Memory B cell (primary cell): ENCODE measurements around the gene KANSL1.
A peak's percentile ranks its signal among the peaks of the same experiment; 100 is the strongest.
"Not testable (repeated sequence)": the region's sequence is repeated elsewhere in the genome, so short reads cannot be mapped to it uniquely, and the experiment has no call there.

Experiments used
- ATAC-seq: fragments of 150-1000 bp; cut with Tn5 transposase; 2 replicates; pipeline ENCODE4 v1.10.0; 2021; ENCODE audit warnings: low read depth, mild to moderate bottlenecking, moderate library complexity
- DNase-seq, 2 donors: peaks; one replicate each; pipeline ENCODE4 v3.0.0; 2022; ENCODE audit warnings: low spot score in 2 of 2
- H3K27ac Mint-ChIP-seq: one replicate; pipeline ENCODE4 v1.8.0; 2022; ENCODE audit warnings: mild to moderate bottlenecking, moderate library complexity, mixed read lengths
- H3K27me3 Mint-ChIP-seq: one replicate; pipeline ENCODE4 v1.8.0; 2022; ENCODE audit warnings: mixed read lengths
- H3K36me3 Mint-ChIP-seq: one replicate; pipeline ENCODE4 v1.8.0; 2022; ENCODE audit warnings: mild to moderate bottlenecking, mixed read lengths
- H3K4me1 Mint-ChIP-seq: one replicate; pipeline ENCODE4 v1.8.0; 2022; ENCODE audit warnings: mixed read lengths
- H3K4me3 Mint-ChIP-seq: one replicate; pipeline ENCODE4 v1.8.0; 2022; ENCODE audit warnings: mild to moderate bottlenecking, moderate library complexity, mixed read lengths
- H3K9me3 Mint-ChIP-seq: one replicate; pipeline ENCODE4 v1.8.0; 2022; ENCODE audit warnings: mixed read lengths

Gene KANSL1, protein sequence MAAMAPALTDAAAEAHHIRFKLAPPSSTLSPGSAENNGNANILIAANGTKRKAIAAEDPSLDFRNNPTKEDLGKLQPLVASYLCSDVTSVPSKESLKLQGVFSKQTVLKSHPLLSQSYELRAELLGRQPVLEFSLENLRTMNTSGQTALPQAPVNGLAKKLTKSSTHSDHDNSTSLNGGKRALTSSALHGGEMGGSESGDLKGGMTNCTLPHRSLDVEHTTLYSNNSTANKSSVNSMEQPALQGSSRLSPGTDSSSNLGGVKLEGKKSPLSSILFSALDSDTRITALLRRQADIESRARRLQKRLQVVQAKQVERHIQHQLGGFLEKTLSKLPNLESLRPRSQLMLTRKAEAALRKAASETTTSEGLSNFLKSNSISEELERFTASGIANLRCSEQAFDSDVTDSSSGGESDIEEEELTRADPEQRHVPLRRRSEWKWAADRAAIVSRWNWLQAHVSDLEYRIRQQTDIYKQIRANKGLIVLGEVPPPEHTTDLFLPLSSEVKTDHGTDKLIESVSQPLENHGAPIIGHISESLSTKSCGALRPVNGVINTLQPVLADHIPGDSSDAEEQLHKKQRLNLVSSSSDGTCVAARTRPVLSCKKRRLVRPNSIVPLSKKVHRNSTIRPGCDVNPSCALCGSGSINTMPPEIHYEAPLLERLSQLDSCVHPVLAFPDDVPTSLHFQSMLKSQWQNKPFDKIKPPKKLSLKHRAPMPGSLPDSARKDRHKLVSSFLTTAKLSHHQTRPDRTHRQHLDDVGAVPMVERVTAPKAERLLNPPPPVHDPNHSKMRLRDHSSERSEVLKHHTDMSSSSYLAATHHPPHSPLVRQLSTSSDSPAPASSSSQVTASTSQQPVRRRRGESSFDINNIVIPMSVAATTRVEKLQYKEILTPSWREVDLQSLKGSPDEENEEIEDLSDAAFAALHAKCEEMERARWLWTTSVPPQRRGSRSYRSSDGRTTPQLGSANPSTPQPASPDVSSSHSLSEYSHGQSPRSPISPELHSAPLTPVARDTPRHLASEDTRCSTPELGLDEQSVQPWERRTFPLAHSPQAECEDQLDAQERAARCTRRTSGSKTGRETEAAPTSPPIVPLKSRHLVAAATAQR (N-terminal part only)

DNA sequence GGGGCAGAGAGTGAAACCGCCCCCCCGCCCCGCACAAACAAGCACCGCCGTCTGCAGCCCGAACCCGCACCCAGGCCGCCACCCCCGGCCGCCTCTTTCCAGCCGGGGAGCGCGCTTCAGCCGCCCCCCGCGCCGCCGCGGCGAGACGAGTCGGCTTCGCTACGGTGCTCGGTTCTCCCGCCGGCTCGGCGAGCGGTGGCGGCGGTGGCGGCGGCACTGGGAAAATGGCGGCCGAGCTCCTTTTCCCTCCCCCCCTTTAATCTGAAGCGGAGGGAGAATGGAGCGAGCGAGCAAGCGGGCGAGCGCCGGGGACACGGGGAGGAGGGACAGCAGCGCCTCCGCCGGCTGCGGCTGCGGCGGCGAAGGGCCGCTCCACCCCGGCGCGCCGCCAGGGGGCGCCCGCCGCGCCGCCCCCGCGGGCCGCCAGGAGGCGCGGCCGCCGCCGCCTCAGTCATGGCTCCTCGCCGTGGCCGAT lies at the start of gene KANSL1:
Gene KANSL1, minus strand, starts transcription at position 279 of the 475 bp plus-strand sequence. CDS start 21,286 bp downstream, outside the sequence.
- Mint-ChIP-seq H3K9me3 (no peaks in the 10 kb centered on the region), H3K36me3 (peaks cover 5% of the 10 kb centered on the region), H3K4me3 (peak within 1 kb of the TSS; percentile 97), H3K27ac (peak within 1 kb of the TSS; percentile 92), H3K27me3 (no peaks in the 10 kb centered on the region), H3K4me1 (peaks cover 27% of the 10 kb centered on the region)
- ATAC-seq (peak; percentile 67), DNase-seq (peak in 1 of 2 donors; percentile 80)

DNA sequence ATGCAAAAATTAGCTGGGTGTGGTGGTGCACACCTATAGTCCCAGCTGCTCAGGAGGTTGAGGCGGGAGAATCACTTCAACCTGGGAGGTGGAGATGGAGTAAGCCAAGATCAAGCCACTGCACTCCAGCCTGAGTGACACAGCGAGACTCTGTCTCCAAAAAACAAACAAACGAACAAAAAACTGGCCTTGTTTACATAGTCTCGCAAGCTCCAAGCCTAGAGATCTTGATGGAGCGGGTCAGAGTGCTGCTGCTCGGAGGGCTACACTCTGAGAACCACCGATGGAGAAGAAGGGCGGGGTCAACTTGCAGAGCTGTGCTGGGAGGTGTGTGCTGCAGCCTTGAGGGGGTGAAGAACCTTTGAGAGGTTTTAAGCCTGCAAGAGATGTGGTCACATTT lies 38.1 kb upstream of the KANSL1 start:
- not testable (repeated sequence) for ATAC-seq, H3K4me3 Mint-ChIP-seq, H3K9me3 Mint-ChIP-seq, H3K27me3 Mint-ChIP-seq, H3K27ac Mint-ChIP-seq, H3K4me1 Mint-ChIP-seq, DNase-seq, H3K36me3 Mint-ChIP-seq

DNA sequence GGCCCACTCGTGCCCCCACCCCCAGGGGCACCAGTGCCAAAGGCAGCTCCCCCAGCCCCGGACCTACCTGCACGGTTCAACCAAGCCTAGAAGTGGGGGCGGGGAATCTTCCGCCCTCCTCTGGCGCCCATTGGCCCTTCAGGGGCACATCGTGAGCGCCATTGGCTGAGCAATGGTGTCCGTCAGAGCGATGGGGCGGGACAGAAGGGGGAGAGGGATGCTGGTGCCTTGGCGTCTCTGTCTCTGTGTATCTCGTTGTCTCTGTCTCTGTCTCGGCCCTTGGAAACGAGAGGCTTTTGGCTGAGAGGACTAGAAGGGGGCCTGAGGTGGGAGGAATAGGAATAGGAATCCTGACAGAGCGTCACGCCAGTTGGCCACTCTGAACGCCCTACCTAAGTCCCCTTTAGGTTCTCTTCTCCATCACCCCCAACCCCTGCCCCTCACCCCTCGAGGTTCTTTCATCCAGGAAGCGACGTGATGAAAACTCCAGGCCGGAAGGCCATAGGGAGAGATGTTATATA lies 32.1 kb upstream of the KANSL1 start:
- not testable (repeated sequence) for H3K4me1 Mint-ChIP-seq, H3K27me3 Mint-ChIP-seq, H3K9me3 Mint-ChIP-seq, H3K36me3 Mint-ChIP-seq
- DNase-seq: peak; percentile 85 to 96
- peak overlapping the region; percentile 79 for H3K27ac Mint-ChIP-seq
- peak; percentile 100 for ATAC-seq
- peak overlapping the region; percentile 91 for H3K4me3 Mint-ChIP-seq

DNA sequence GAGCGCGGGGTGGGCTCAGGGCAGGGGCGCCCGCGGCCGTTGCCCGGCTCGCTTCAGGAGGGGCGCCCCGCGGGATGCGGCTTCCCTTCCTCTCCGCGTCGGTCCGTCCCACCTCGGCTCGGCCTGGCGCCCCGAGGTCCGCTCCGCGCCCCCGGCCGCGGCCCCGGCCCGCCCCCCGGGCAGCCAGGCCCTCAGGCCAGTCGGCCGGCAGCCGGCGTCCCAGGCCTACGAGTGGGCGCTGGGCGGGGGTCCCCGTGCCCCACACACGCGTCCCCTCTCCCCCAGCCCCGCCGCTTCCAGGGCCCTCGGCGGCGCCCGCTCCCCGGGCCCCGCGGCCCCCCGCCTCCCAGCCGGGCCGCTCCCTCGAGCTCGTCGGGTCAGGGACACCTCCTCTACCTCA lies 31.6 kb upstream of the KANSL1 start:
- not testable (repeated sequence) for H3K27me3 Mint-ChIP-seq, DNase-seq, H3K4me1 Mint-ChIP-seq, H3K9me3 Mint-ChIP-seq, H3K36me3 Mint-ChIP-seq
- peak; percentile 32 for ATAC-seq
- H3K4me3 Mint-ChIP-seq: peak overlapping the region; percentile 91
- H3K27ac Mint-ChIP-seq: peak overlapping the region; percentile 79

DNA sequence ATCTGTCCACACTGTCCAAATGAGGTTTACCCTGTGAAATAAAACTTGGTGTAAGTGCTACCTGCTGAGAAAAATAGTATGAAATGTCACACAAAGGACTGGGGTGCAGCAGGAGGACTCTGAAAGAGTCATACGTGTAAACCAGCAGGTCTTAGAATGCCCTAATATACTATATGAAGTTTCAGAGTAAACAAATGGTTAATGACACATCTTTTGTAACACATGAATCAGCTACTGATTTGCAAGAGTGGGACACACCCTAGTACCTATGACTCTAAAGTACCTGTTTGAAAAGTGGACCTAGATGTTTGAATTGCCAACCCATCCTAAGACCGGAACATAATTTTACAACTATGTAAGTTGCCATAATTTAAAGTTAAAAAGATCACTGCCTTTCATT lies 29.8 kb upstream of the KANSL1 start:
- not testable (repeated sequence) for ATAC-seq, DNase-seq, H3K27me3 Mint-ChIP-seq, H3K4me3 Mint-ChIP-seq, H3K4me1 Mint-ChIP-seq, H3K9me3 Mint-ChIP-seq, H3K27ac Mint-ChIP-seq, H3K36me3 Mint-ChIP-seq

DNA sequence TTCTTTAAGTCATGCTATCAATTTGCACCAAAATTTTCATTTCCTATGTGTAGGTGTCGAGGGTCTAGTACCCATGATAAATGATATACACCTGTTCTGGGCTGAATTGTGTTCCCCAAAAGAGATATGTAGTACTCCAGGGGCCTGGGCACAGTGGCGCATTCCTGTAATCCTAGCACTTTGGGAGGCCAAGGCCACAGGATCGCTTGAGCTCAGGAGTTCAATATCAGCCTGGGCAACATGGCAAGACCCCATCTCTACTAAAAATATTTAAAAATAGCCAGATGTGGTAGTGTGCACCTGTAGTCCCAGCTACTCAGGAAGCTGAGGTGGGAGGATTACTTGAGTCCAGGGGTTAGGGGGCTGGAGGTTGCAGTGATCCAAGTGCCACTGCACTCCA lies 23.5 kb upstream of the KANSL1 start:
- Mint-ChIP-seq H3K4me1 (peaks cover 12% of the 10 kb centered on the region), H3K4me3 (no peak overlapping the region), H3K36me3 (peaks cover 9% of the 10 kb centered on the region), H3K27me3 (no peaks in the 10 kb centered on the region), H3K27ac (no peak overlapping the region), H3K9me3 (no peaks in the 10 kb centered on the region)
- no peak for DNase-seq
- no peak for ATAC-seq

DNA sequence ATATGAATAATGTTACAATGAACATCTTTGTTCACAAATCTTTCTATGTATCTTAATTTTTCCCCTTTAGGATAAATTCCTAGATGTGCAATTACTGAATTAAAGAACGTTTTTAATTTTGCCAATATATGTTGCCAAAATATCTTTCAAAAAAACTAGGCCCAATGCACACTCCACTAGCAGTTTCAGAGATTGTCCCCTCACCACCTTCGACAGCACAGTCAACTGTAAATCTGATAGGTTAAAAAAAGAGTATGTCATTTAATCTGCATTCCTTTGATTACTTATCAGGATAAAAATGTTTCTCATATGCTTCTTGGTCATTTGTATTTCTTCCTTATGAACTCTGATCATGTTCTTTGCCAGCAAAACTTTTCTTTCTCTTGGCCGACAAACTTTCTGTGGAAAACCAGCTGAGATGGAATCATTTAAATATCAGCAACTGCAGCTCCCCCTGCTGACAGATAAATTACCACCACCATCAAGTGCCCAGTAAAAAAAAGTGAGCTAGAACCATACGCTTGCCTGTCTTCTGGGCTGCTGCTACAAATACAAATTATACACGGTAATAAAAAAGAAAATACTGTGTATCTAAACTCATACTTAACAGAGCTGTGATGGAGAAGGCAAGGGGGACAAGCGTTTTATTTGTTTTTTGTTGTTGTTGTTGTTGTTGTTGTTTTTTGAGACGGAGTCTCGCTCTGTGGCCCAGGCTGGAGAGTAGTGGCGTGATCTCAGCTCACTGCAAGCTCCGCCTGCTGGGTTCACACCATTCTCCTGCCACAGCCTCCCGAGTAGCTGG lies 19.6 kb upstream of the KANSL1 start:
- Mint-ChIP-seq H3K27me3 (no peaks in the 10 kb centered on the region), H3K9me3 (no peaks in the 10 kb centered on the region), H3K4me3 (no peak overlapping the region), H3K36me3 (peaks cover 10% of the 10 kb centered on the region), H3K27ac (no peak overlapping the region), H3K4me1 (peaks cover 15% of the 10 kb centered on the region)
- ATAC-seq (peak; percentile 78), DNase-seq (peak; percentile 52 to 56)

DNA sequence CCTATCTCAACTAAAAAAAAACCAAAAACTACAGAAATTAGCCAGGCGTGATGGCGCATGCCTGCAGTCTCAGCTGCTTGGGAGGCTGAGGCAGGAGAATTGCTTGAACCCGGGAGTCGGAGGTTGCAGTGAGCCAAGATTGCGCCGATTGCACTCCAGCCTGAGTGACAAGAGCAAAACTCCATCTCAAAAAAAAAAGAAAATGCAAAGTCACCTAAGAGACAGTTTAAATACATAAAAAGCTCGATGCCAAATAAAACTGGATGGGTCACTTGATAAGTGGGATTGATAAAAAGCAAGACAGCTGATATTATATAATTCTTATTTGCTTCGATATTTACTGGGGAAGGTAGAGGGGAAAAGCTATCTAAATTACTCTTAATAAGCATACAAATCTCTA lies 15.8 kb upstream of the KANSL1 start:
- Mint-ChIP-seq H3K4me3 (no peak overlapping the region), H3K9me3 (no peaks in the 10 kb centered on the region), H3K36me3 (peaks cover 1% of the 10 kb centered on the region), H3K4me1 (peaks cover 8% of the 10 kb centered on the region), H3K27ac (no peak overlapping the region), H3K27me3 (no peaks in the 10 kb centered on the region)
- DNase-seq (no peak), ATAC-seq (no peak)

DNA sequence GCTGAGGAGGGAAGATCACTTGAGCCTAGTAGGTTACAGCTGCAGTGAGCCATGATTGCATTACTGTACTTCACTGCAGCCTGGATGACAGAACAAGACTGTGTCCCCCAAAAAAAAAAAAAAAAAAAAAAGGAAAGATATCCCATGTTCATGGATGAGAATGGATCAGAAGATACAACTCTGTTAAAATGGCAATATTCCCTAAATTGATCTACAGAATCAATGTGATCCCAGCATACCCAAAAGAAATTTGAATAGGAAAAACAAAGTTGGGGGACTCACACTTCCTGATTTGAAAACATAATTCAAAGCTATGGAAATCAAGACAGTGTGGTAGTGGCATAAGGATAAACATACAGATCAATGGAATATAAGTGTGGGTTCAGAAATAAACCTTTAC lies 12.7 kb upstream of the KANSL1 start:
- ATAC-seq (no peak), DNase-seq (no peak)
- no peaks in the 10 kb centered on the region for H3K9me3 Mint-ChIP-seq
- H3K27ac Mint-ChIP-seq: no peak overlapping the region
- no peak overlapping the region for H3K4me3 Mint-ChIP-seq
- H3K4me1 Mint-ChIP-seq: peaks cover 3% of the 10 kb centered on the region
- no peaks in the 10 kb centered on the region for H3K27me3 Mint-ChIP-seq
- peaks cover 1% of the 10 kb centered on the region for H3K36me3 Mint-ChIP-seq

DNA sequence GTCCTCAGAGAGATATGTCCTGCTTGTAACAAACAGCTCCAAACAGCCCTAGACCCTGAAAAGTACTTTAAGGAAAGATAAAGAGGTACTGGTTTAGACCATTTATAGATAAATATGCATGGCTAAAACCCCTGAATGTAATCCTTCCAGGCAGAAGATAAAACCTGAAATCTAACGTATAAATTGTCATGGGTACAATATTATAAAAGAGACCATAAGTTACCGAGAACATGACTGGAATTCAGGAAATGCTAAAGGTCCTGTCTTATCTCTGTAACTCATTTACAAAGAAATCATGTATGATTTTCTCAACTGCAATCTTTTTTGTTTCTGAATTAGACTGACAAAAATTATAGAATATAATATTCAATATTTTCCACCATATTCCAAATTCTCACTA lies 9.2 kb upstream of the KANSL1 start:
- no peak overlapping the region for H3K4me3 Mint-ChIP-seq
- H3K4me1 Mint-ChIP-seq: peaks cover 2% of the 10 kb centered on the region
- no peaks in the 10 kb centered on the region for H3K9me3 Mint-ChIP-seq
- H3K27ac Mint-ChIP-seq: no peak overlapping the region
- H3K36me3 Mint-ChIP-seq: peaks cover 3% of the 10 kb centered on the region
- ATAC-seq (no peak), DNase-seq (no peak)
- H3K27me3 Mint-ChIP-seq: no peaks in the 10 kb centered on the region

DNA sequence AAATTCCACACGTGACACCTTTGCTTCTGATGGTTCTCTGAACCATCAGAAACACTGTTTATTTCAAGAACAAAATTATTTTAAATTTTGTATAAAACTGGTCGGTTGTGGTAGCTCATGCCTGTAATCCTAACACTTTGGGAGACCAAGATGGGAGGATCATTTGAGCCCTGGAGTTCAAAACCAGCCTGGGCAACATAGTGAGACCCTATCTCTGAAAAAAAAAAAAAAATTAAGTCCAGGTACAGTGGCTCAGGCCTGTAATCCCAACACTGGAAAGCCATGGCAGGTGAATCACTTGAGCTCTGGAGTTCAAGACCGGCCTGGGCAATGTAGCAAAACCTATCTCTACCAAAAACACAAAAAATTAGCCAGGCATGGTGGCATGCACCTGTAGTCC lies 8.3 kb upstream of the KANSL1 start:
- no peaks in the 10 kb centered on the region for H3K27me3 Mint-ChIP-seq
- no peak overlapping the region for H3K4me3 Mint-ChIP-seq
- H3K9me3 Mint-ChIP-seq: no peaks in the 10 kb centered on the region
- peaks cover 5% of the 10 kb centered on the region for H3K4me1 Mint-ChIP-seq
- H3K36me3 Mint-ChIP-seq: peaks cover 6% of the 10 kb centered on the region
- ATAC-seq (no peak), DNase-seq (no peak)
- no peak overlapping the region for H3K27ac Mint-ChIP-seq

DNA sequence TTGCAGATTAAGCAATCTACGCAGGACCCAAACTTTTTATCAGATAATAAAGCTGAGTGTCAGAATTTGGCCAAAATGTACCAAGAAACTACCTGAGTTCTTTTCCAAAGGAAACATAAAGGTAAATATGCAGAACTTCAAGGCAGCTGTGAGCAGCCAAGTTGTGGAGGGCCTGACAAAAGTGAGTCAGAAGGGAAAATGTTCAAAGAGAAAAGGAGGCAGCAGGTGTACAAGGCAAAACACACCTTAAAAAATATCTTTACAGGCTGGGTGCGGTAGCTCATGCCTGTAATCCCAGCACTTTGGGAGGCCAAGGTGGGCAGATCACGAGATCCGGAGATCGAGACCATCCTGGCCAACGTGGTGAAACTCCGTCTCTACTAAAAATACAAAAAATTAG lies 7.0 kb upstream of the KANSL1 start:
- DNase-seq (no peak), ATAC-seq (no peak)
- H3K27me3 Mint-ChIP-seq: no peaks in the 10 kb centered on the region
- H3K4me1 Mint-ChIP-seq: peaks cover 5% of the 10 kb centered on the region
- peaks cover 6% of the 10 kb centered on the region for H3K36me3 Mint-ChIP-seq
- no peaks in the 10 kb centered on the region for H3K9me3 Mint-ChIP-seq
- no peak overlapping the region for H3K4me3 Mint-ChIP-seq
- H3K27ac Mint-ChIP-seq: no peak overlapping the region

DNA sequence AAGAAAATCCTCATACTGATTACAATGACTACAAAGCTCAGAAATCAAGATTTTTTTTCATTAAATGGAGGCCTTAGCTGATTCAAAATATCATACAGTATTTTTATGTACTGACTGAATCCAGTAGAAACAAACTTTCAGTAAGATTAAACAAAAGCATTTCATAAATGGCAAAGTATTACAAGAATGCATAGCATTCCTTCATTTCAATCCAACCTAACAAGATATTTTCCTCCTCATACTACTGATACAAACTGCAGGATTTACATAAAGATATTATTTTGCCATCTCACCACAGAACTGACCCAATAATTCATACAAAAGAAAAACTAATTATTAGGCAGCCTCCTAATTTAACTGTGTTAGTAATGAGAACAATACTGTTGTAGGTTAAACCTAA lies 6.2 kb upstream of the KANSL1 start:
- Mint-ChIP-seq H3K27ac (no peak overlapping the region), H3K36me3 (peaks cover 6% of the 10 kb centered on the region), H3K4me1 (peaks cover 10% of the 10 kb centered on the region), H3K9me3 (no peaks in the 10 kb centered on the region), H3K27me3 (no peaks in the 10 kb centered on the region), H3K4me3 (no peak overlapping the region)
- DNase-seq (no peak), ATAC-seq (no peak)
